Smooth muscle cell (in vitro differentiated cells): ENCODE results near the gene CRADD. TPM values are rescaled to one million over a fixed set of nuclear protein-coding genes. Genes with fewer than 3 reads are reported as not detected.

Experiments
- DNase-seq: peaks from one replicate; lab custom pipeline; 2025; ENCODE audit not compliant: unreplicated experiment; lab: John Stamatoyannopoulos, UW
- H2AFZ ChIP-seq: fragments of 200-600 bp; sonication (generic); 2 replicates; pipeline ENCODE4 v1.6.0; 2016; ENCODE audit warnings: antibody characterized with exemption, low read depth, mild to moderate bottlenecking
- H3F3A ChIP-seq: fragments of 200-600 bp; sonication (generic); 2 replicates; pipeline ENCODE4 v1.6.0; 2017; ENCODE audit warnings: antibody characterized with exemption, low read depth
- H3K27ac ChIP-seq: fragments of 200-600 bp; sonication (generic); 2 replicates; pipeline ENCODE4 v1.5.1; 2016; ENCODE audit warnings: low read depth, mild to moderate bottlenecking
- H3K27me3 ChIP-seq: fragments of 200-600 bp; sonication (generic); 2 replicates; pipeline ENCODE4 v1.6.1; 2016; ENCODE audit warnings: low read depth, mild to moderate bottlenecking
- H3K36me3 ChIP-seq: fragments of 200-600 bp; sonication (generic); 2 replicates; pipeline ENCODE4 v1.5.1; 2016; ENCODE audit warnings: low read depth
- H3K4me1 ChIP-seq: fragments of 200-600 bp; sonication (generic); 2 replicates; pipeline ENCODE4 v1.5.1; 2016; ENCODE audit warnings: low read depth
- H3K4me2 ChIP-seq: fragments of 200-600 bp; sonication (generic); 2 replicates; pipeline ENCODE4 v1.6.0; 2016; ENCODE audit warnings: mild to moderate bottlenecking
- H3K4me3 ChIP-seq: fragments of 200-600 bp; sonication (generic); 2 replicates; pipeline ENCODE4 v1.5.1; 2016; ENCODE audit warnings: mild to moderate bottlenecking
- H3K79me2 ChIP-seq: fragments of 200-600 bp; sonication (generic); 2 replicates; pipeline ENCODE4 v1.6.0; 2016; ENCODE audit warnings: low read depth, mild to moderate bottlenecking
- H3K9ac ChIP-seq: fragments of 200-600 bp; sonication (generic); 2 replicates; pipeline ENCODE4 v1.6.0; 2016; ENCODE audit warnings: low read depth
- H3K9me3 ChIP-seq: fragments of 200-600 bp; sonication (generic); replicated peaks from 2 replicates; pipeline ENCODE4 v1.5.1; 2016; ENCODE audit warnings: low read depth
- H4K20me1 ChIP-seq: fragments of 200-600 bp; sonication (generic); 2 replicates; pipeline ENCODE4 v1.6.0; 2016; ENCODE audit warnings: low read depth
- WGBS: methylation state at CpG from one replicate; pipeline ENCODE4 v1.1.7; 2016; ENCODE audit warnings: low lambda C conversion rate; 5-methylcytosine and 5-hydroxymethylcytosine counted together
- polyA plus RNA-seq: library from polyadenylated mRNA; unstranded; fragments of >200 nt; fragmentation: Nextera tagmentation; extraction: Ambion mirVana; gene quantifications from 2 replicates; pipeline ENCODE4 v1.2.1, GENCODE V29; 2016
- total RNA-seq: library from RNA; depleted of rRNA; stranded (reverse); fragments of >200 nt; gene quantifications from 2 replicates; pipeline ENCODE4 v1.2.3, GENCODE V29; 2014
- TF ChIP-seq, protein P1 (sequence below): fragments of 200-600 bp; sonication (generic); IDR thresholded peaks from 2 replicates; pipeline ENCODE4 v1.5.1; 2017; ENCODE audit warnings: borderline replicate concordance, mild to moderate bottlenecking, antibody characterized with exemption; ENCODE audit not compliant: insufficient read depth, poor library complexity, severe bottlenecking

CRADD gene
- total and polyA plus RNA-seq, 2 experiments from 2014 or later: 10.7 to 28.6 TPM

GRCh38 chr12:93762912-93763553, 85.9 kb downstream of the CRADD start:
- no peak overlapping the region for H3K9ac ChIP-seq
- TF ChIP-seq, protein P1, sequence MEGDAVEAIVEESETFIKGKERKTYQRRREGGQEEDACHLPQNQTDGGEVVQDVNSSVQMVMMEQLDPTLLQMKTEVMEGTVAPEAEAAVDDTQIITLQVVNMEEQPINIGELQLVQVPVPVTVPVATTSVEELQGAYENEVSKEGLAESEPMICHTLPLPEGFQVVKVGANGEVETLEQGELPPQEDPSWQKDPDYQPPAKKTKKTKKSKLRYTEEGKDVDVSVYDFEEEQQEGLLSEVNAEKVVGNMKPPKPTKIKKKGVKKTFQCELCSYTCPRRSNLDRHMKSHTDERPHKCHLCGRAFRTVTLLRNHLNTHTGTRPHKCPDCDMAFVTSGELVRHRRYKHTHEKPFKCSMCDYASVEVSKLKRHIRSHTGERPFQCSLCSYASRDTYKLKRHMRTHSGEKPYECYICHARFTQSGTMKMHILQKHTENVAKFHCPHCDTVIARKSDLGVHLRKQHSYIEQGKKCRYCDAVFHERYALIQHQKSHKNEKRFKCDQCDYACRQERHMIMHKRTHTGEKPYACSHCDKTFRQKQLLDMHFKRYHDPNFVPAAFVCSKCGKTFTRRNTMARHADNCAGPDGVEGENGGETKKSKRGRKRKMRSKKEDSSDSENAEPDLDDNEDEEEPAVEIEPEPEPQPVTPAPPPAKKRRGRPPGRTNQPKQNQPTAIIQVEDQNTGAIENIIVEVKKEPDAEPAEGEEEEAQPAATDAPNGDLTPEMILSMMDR: no peak
- no peaks in the 10 kb centered on the region for H3K36me3 ChIP-seq
- H3K4me1 ChIP-seq: no peaks in the 10 kb centered on the region
- no peaks in the 10 kb centered on the region for H3F3A ChIP-seq
- H3K27ac ChIP-seq: no peak overlapping the region
- no peak overlapping the region for H2AFZ ChIP-seq
- no peaks in the 10 kb centered on the region for H3K79me2 ChIP-seq
- WGBS: 98% methylated on average over 3 of the region's 3 CpGs
- no peak overlapping the region for H3K4me2 ChIP-seq
- DNase-seq: no peak
- H4K20me1 ChIP-seq: no peaks in the 10 kb centered on the region
- no peaks in the 10 kb centered on the region for H3K9me3 ChIP-seq
- no peak overlapping the region for H3K4me3 ChIP-seq
- no peaks in the 10 kb centered on the region for H3K27me3 ChIP-seq

GRCh38 chr12:93763746-93764147, 86.6 kb downstream of the CRADD start:
- Histone ChIP-seq H3K36me3 (no peaks in the 10 kb centered on the region), H3K9me3 (no peaks in the 10 kb centered on the region), H3K4me2 (no peak overlapping the region), H2AFZ (no peak overlapping the region), H3K79me2 (no peaks in the 10 kb centered on the region), H3K27ac (no peak overlapping the region), H3K4me3 (no peak overlapping the region), H3K4me1 (no peaks in the 10 kb centered on the region), H3K27me3 (no peaks in the 10 kb centered on the region), H3F3A (no peaks in the 10 kb centered on the region), H4K20me1 (no peaks in the 10 kb centered on the region), H3K9ac (no peak overlapping the region)
- 62% methylated on average over 3 of the region's 3 CpGs for WGBS
- TF ChIP-seq, protein P1: no peak
- no peak for DNase-seq

DNA sequence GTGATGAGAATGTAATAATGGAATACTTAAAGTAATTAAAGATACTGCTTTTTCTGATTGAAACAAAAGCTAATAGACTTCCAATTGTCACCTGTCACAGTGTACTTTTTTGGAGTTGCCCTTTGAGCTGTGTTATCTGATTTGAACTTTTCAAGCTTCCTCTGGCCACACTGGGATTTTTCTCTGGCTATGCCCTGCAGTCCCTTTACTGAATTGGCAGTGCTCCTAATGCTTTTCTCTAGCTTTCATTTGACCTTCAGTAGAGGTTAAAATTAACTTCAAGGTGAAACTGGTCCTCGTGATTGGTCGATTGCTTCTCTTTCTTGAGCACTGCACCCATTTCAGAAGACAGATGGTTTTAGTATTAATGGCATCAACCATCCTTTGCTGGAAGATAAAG, 89.2 kb downstream of the CRADD start:
- DNase-seq: no peak
- Histone ChIP-seq H3K9ac (no peak overlapping the region), H3F3A (no peaks in the 10 kb centered on the region), H3K4me3 (no peak overlapping the region), H3K9me3 (no peaks in the 10 kb centered on the region), H3K4me1 (no peaks in the 10 kb centered on the region), H3K79me2 (no peaks in the 10 kb centered on the region), H3K27ac (no peak overlapping the region), H4K20me1 (no peaks in the 10 kb centered on the region), H2AFZ (no peak overlapping the region), H3K27me3 (no peaks in the 10 kb centered on the region), H3K36me3 (no peaks in the 10 kb centered on the region), H3K4me2 (no peak overlapping the region)
- 97% methylated on average over 2 of the region's 2 CpGs for WGBS
- TF ChIP-seq, protein P1: no peak
